Progenitor cell of endocrine pancreas (in vitro differentiated cells): ENCODE measurements around the gene GORASP1. TPM values are rescaled to one million over a fixed set of nuclear protein-coding genes. Genes with fewer than 3 reads are reported as not detected.

ENCODE experiments used
- DNase-seq: peaks from one replicate; pipeline ENCODE4 v3.0.0; 2021; ENCODE audit warnings: low spot score; ENCODE audit not compliant: unreplicated experiment
- H3K27ac Mint-ChIP-seq: 2 replicates; pipeline ENCODE4 v1.8.0; 2021; ENCODE audit warnings: mild to moderate bottlenecking, moderate library complexity, mixed read lengths
- H3K27me3 Mint-ChIP-seq: 2 replicates; pipeline ENCODE4 v1.8.0; 2021; ENCODE audit warnings: mixed read lengths
- H3K36me3 Mint-ChIP-seq: 2 replicates; pipeline ENCODE4 v1.8.0; 2022; ENCODE audit warnings: mixed read lengths; ENCODE audit not compliant: insufficient read depth
- H3K4me1 Mint-ChIP-seq: 2 replicates; pipeline ENCODE4 v1.8.0; 2021; ENCODE audit warnings: low read depth, mixed read lengths
- H3K4me3 Mint-ChIP-seq: 2 replicates; pipeline ENCODE4 v1.8.0; 2021; ENCODE audit warnings: low read depth, mild to moderate bottlenecking, moderate library complexity, mixed read lengths
- H3K9me3 Mint-ChIP-seq: 2 replicates; pipeline ENCODE4 v1.8.0; 2021; ENCODE audit warnings: low read depth, mixed read lengths
- total RNA-seq: library from RNA; stranded (reverse); gene quantifications from 2 replicates; pipeline ENCODE4 v1.2.1, GENCODE V29; 2021
- TF ChIP-seq, protein P1 (sequence below): fragments of 200-600 bp; sonication (generic); IDR thresholded peaks from one replicate; pipeline ENCODE4 v1.5.0; 2021; ENCODE audit warnings: antibody characterized with exemption, mild to moderate bottlenecking; ENCODE audit not compliant: unreplicated experiment

Gene GORASP1
- total RNA-seq, 1 donor from 2014 or later, result 72.8 TPM

DNA sequence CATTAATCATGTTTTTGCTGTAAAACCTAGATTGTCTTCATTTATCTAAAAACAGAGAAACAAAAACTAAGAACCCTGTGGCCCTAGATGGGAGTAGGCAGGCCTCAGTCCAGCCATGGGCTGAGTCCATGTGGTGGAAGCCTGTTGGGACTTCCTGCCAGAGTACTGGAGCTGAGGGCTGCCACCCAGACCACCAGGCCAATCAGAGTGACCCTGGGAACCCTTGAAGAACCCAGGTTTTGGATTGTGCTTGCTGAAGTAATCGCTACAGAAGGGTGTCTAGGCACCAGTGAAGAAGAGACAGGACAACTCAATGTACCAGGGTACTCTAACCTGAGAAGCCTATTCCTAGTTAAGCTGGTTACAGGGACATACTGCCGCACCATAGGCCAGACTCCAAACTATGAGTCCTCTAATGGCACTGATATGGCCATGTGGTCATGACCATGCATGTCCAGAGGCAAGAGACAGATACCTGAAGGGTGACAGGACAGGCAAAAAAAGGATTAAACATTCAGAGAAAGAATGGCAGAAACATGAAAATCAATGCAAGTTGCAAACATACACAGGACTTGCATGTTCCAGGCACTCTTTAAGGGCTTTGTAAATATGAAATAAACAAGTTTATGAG is 33.0 kb upstream of the GORASP1 start:
- H3K4me3 Mint-ChIP-seq, result no peak overlapping the region
- peaks cover 13% of the 10 kb centered on the region for H3K4me1 Mint-ChIP-seq
- H3K9me3 Mint-ChIP-seq, result no peaks in the 10 kb centered on the region
- peak overlapping the region; percentile 76 for H3K27ac Mint-ChIP-seq
- TF ChIP-seq, protein P1, sequence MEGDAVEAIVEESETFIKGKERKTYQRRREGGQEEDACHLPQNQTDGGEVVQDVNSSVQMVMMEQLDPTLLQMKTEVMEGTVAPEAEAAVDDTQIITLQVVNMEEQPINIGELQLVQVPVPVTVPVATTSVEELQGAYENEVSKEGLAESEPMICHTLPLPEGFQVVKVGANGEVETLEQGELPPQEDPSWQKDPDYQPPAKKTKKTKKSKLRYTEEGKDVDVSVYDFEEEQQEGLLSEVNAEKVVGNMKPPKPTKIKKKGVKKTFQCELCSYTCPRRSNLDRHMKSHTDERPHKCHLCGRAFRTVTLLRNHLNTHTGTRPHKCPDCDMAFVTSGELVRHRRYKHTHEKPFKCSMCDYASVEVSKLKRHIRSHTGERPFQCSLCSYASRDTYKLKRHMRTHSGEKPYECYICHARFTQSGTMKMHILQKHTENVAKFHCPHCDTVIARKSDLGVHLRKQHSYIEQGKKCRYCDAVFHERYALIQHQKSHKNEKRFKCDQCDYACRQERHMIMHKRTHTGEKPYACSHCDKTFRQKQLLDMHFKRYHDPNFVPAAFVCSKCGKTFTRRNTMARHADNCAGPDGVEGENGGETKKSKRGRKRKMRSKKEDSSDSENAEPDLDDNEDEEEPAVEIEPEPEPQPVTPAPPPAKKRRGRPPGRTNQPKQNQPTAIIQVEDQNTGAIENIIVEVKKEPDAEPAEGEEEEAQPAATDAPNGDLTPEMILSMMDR, result no peak
- no peak for DNase-seq
- peaks cover 10% of the 10 kb centered on the region for H3K36me3 Mint-ChIP-seq
- H3K27me3 Mint-ChIP-seq, result no peaks in the 10 kb centered on the region

DNA sequence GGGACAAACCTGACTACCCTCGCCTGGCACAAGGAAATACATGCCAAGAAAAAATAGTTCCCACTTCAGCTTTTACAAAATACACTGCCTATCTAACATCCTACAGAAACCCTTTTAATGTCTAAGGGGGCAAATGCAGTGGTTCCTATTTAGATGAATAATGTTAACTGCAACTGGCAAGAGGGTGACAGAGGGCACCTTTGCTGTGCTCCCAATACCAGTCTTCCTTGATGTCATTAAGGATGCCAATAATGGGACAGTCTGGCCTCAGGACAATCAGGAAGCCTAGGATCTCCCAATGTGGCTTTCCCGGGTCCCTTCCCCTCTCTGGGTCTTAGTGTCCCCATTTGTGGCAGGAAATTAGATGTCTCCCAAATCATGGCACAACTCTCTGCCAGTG is 32.0 kb upstream of the GORASP1 start:
- Mint-ChIP-seq H3K27me3 (no peaks in the 10 kb centered on the region), H3K27ac (no peak overlapping the region), H3K4me1 (peaks cover 13% of the 10 kb centered on the region), H3K9me3 (no peaks in the 10 kb centered on the region), H3K36me3 (peaks cover 9% of the 10 kb centered on the region), H3K4me3 (no peak overlapping the region)
- TF ChIP-seq, protein P1, result no peak
- no peak for DNase-seq

DNA sequence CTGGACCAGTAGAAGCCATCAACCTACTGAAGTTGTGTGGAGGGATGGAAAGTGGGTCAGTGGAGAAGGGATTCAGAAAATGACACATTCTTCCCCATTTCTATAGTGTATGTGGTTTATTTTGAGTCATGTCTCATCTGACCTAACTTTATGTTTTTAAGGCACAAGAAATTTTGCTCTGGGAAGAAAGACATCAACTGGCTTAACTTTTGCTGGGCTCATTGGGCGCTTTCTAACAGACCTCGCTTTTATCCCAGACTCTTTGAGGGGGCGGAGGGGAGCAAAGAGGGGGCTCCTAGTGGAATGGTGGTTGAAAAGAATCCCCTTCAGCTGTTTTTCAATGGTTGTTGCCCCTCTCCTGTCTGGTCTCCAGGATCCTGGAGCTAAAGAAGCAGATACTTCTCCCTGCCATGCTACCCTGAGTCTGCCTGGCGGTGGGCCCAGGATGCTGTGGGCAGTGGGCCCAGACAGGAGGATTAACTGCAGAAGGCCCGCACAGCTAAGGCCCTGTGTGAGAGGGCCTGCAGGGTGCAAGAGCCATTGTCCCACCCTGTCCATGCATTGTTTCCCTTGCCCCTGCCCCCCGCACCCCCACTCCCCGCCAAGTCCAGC is 31.5 kb upstream of the GORASP1 start:
- H3K4me1 Mint-ChIP-seq, result peaks cover 13% of the 10 kb centered on the region
- H3K27me3 Mint-ChIP-seq, result peaks cover under 1% of the 10 kb centered on the region
- TF ChIP-seq, protein P1, result no peak
- H3K27ac Mint-ChIP-seq, result no peak overlapping the region
- H3K9me3 Mint-ChIP-seq, result no peaks in the 10 kb centered on the region
- no peak overlapping the region for H3K4me3 Mint-ChIP-seq
- no peak for DNase-seq
- peaks cover 8% of the 10 kb centered on the region for H3K36me3 Mint-ChIP-seq

DNA sequence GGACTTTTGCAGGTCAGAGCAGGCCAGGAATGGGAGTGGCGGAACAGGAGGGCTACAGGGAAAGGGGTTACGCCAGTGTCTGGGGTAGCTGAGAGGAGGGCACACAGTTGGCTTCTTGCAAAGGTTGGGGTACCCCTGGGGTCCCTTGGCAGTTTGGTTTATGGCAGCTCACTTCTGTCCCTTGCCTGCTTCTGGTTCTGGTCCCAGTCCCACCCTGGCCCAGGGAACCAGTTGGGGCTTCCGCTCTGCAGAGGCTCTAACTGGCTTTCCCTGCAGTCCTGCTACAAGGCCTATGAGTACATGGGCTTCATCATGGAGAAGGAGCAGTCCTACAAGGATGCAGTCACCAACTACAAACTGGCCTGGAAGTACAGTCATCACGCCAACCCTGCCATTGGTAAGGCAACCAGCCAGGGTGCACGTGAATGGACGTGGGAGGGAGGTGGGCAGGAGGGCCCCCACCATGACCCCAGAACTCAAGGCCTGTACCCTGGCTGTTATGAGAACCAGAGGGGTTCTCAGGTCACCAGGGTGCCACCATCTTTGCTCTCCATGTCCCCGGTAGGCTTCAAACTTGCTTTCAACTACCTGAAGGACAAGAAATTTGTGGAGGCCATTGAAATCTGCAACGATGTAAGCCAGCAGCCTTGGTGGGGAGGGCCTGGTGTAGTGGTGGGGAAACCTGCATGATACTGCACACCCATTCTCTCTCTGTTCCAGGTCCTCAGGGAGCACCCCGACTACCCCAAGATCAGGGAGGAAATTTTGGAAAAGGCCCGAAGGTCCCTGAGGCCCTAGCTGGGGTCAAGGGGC is 30.8 kb upstream of the GORASP1 start:
- H3K27me3 Mint-ChIP-seq, result peaks cover 7% of the 10 kb centered on the region
- TF ChIP-seq, protein P1, result no peak
- no peak overlapping the region for H3K4me3 Mint-ChIP-seq
- DNase-seq, result no peak
- peaks cover 13% of the 10 kb centered on the region for H3K4me1 Mint-ChIP-seq
- no peak overlapping the region for H3K27ac Mint-ChIP-seq
- peaks cover 13% of the 10 kb centered on the region for H3K36me3 Mint-ChIP-seq
- H3K9me3 Mint-ChIP-seq, result no peaks in the 10 kb centered on the region

DNA sequence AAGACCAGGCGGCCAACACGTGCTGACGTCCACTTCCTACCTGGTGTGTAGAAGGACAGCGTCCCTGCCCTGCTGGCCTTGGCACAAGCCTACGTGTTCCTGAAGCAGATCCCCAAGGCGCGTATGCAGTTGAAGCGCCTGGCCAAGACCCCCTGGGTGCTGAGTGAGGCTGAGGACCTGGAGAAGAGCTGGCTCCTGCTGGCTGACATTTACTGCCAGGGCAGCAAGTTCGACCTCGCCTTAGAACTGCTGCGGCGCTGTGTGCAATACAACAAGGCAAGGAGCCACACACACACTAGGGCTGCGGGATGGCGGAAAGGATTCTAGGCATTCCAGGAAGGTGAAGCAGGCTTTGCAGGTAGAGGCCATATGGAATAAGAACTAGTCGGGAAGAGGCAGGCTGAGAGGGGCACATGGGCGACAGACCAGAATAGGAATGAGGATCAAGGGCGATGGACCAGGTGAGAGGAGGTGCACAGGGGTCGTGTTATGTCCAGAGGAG is 30.1 kb upstream of the GORASP1 start:
- H3K9me3 Mint-ChIP-seq, result no peaks in the 10 kb centered on the region
- H3K4me3 Mint-ChIP-seq, result no peak overlapping the region
- H3K27ac Mint-ChIP-seq, result no peak overlapping the region

More for the DNA sequence above, 30.1 kb upstream of the GORASP1 start:
- TF ChIP-seq, protein P1, result no peak
- peaks cover 10% of the 10 kb centered on the region for H3K36me3 Mint-ChIP-seq
- peaks cover 7% of the 10 kb centered on the region for H3K27me3 Mint-ChIP-seq
- H3K4me1 Mint-ChIP-seq, result peaks cover 13% of the 10 kb centered on the region
- DNase-seq, result no peak
